Subcutaneous adipose tissue (tissue), 4 donors: ENCODE data around the gene IGF1R. TPM values are rescaled to one million over a fixed set of nuclear protein-coding genes. Genes with fewer than 3 reads are reported as not detected.

ENCODE experiments used
- CTCF ChIP-seq: fragments of 450-650 bp; IDR thresholded peaks from one replicate; pipeline ENCODE4 v1.5.1; 2016; ENCODE audit warnings: low read depth, mild to moderate bottlenecking, control low read depth, antibody characterized with exemption, moderate library complexity
- total RNA-seq, 4 donors: library from RNA; depleted of rRNA; stranded (reverse); fragments of >200 nt; gene quantifications; one replicate each; pipeline ENCODE4 v1.1.0, GENCODE V29; 2016

The IGF1R gene
- total RNA-seq, 4 donors from 2014 or later = 27.4 to 53.7 (median 49.7) TPM

GRCh38 chr15:98729446-98730042 is 81.2 kb downstream of the IGF1R start:
- TF ChIP-seq CTCF = no peak

- TF ChIP-seq CTCF = no peak
Measured at GRCh38 chr15:98730860-98731711, 82.7 kb downstream of the IGF1R start.

GRCh38 chr15:98731712-98732450 is 83.5 kb downstream of the IGF1R start:
- TF ChIP-seq CTCF = no peak

GRCh38 chr15:98733098-98733497 is 84.8 kb downstream of the IGF1R start:
- no peak for TF ChIP-seq CTCF

- TF ChIP-seq CTCF = no peak
Measured at GRCh38 chr15:98734466-98735199, 86.3 kb downstream of the IGF1R start.

GRCh38 chr15:98735304-98735703 is 87.0 kb downstream of the IGF1R start:
- TF ChIP-seq CTCF = no peak
